Endothelial cell of umbilical vein (primary cell): Measurements from ENCODE around the gene PDPK1. TPM values are rescaled to one million over a fixed set of nuclear protein-coding genes. Genes with fewer than 3 reads are reported as not detected.

Source experiments
- BruUV-seq: library from RNA; stranded (reverse); fragments of 400-500 nt; replicated peaks from 2 replicates; lab custom pipeline; 2021; lab: Mats Ljungman, UMichigan
- CTCF ChIA-PET: fragments of 300-600, 350-600 bp; sonication (Branson Sonifier 250); formaldehyde crosslinking; loops from one replicate; lab custom pipeline; 2021; ENCODE audit warnings: antibody characterized with exemption, inconsistent platforms; lab: Charles Lee
- POLR2A ChIA-PET: fragments of 300-600, 350-600 bp; sonication (Branson Sonifier 250); formaldehyde crosslinking; loops from one replicate; lab custom pipeline; 2021; ENCODE audit warnings: antibody characterized with exemption, inconsistent platforms; lab: Charles Lee
- DNase-seq: peaks from one replicate; pipeline ENCODE4 v3.0.0-alpha.2; 2011; ENCODE audit warnings: low read depth, low spot score
- FAIRE-seq: peaks from 2 replicates; lab custom pipeline; 2011; peaks lifted over from hg19 to GRCh38; lab: Jason Lieb, UNC
- H2AFZ ChIP-seq: 2 replicates; pipeline ENCODE4 v1.6.0; 2012; ENCODE audit warnings: low read depth, low read length, control low read depth, inconsistent platforms
- H3K27ac ChIP-seq: 2 replicates; pipeline ENCODE4 v1.5.1; 2011; ENCODE audit warnings: low read depth, mild to moderate bottlenecking, control low read depth, low read length, moderate library complexity; ENCODE audit not compliant: insufficient read depth
- H3K27me3 ChIP-seq, 2 experiments: 2 replicates each; pipeline versions ENCODE4 v1.6.0 to v1.6.1; 2011; ENCODE audit warnings: low read length in 2 of 2, mixed read lengths in 1 of 2; ENCODE audit not compliant: control insufficient read depth in 2 of 2, insufficient read depth in 2 of 2
- H3K36me3 ChIP-seq, 2 experiments: 2 replicates in 1 of 2; 3 replicates in 1 of 2; pipeline ENCODE4 v1.5.1; 2011; ENCODE audit warnings: low read length in 2 of 2, mild to moderate bottlenecking in 1 of 2, moderate library complexity in 1 of 2; ENCODE audit not compliant: control insufficient read depth in 2 of 2, insufficient read depth in 2 of 2; ENCODE audit errors: extremely low read depth in 1 of 2
- H3K4me1 ChIP-seq: 3 replicates; pipeline ENCODE4 v1.5.1; 2011; ENCODE audit warnings: mild to moderate bottlenecking, low read length; ENCODE audit not compliant: control insufficient read depth, insufficient read depth; ENCODE audit errors: extremely low read depth
- H3K4me2 ChIP-seq: 2 replicates; pipeline ENCODE4 v1.6.1; 2011; ENCODE audit warnings: low read length, control low read depth, mixed read lengths; ENCODE audit not compliant: insufficient read depth
- H3K4me3 ChIP-seq, 3 experiments: fragments of 200-600 bp in 1 of 3; sonication (generic), shearing (Covaris generic) in 1 of 3; replicated peaks in 1 of 3; 2 replicates each; pipeline ENCODE4 v1.5.1; 2011 to 2016; ENCODE audit warnings: control low read depth in 3 of 3, low read length in 3 of 3, mild to moderate bottlenecking in 2 of 3, inconsistent platforms in 1 of 3, low read depth in 1 of 3, moderate library complexity in 1 of 3; ENCODE audit not compliant: insufficient read depth in 1 of 3
- H3K79me2 ChIP-seq: 2 replicates; pipeline ENCODE4 v1.6.0; 2012; ENCODE audit warnings: low read length, inconsistent platforms; ENCODE audit not compliant: control insufficient read depth, insufficient read depth
- H3K9ac ChIP-seq: replicated peaks from 2 replicates; pipeline ENCODE3; 2011; ENCODE audit warnings: low read length, control low read depth; ENCODE audit not compliant: insufficient read depth; ENCODE audit errors: extremely low read depth
- H3K9me1 ChIP-seq: replicated peaks from 3 replicates; pipeline ENCODE4 v1.6.0; 2011; ENCODE audit warnings: mild to moderate bottlenecking, low read length; ENCODE audit not compliant: control insufficient read depth, insufficient read depth; ENCODE audit errors: extremely low read depth
- H3K9me3 ChIP-seq: replicated peaks from 2 replicates; pipeline ENCODE4 v1.5.1; 2012; ENCODE audit warnings: low read length, inconsistent platforms; ENCODE audit not compliant: control insufficient read depth, insufficient read depth
- H4K20me1 ChIP-seq: replicated peaks from 2 replicates; pipeline ENCODE3; 2011; ENCODE audit warnings: mild to moderate bottlenecking, low read length; ENCODE audit not compliant: control insufficient read depth, insufficient read depth; ENCODE audit errors: extremely low read depth
- CTCF ChIP-seq, 2 donors: IDR thresholded peaks; 1 replicate in 1 of 2; 2 replicates in 1 of 2; pipeline ENCODE4 v1.5.1; 2011; ENCODE audit warnings: low read length in 2 of 2, mild to moderate bottlenecking in 2 of 2, moderate library complexity in 2 of 2, control low read depth in 1 of 2, inconsistent platforms in 1 of 2, low read depth in 1 of 2; ENCODE audit not compliant: insufficient read depth in 1 of 2; ENCODE audit errors: extremely low read depth in 1 of 2
- EZH2 ChIP-seq: IDR thresholded peaks from 2 replicates; pipeline ENCODE4 v1.6.1; 2012; ENCODE audit warnings: borderline replicate concordance, low read depth, mild to moderate bottlenecking, moderate library complexity, low read length, inconsistent platforms; ENCODE audit not compliant: severe bottlenecking
- FOS ChIP-seq: IDR thresholded peaks from 2 replicates; pipeline ENCODE4 v1.6.1; 2011; ENCODE audit warnings: mild to moderate bottlenecking, low read length, moderate library complexity, borderline replicate concordance; ENCODE audit not compliant: insufficient read depth
- GATA2 ChIP-seq: IDR thresholded peaks from 2 replicates; pipeline ENCODE4 v1.7.0; 2011; ENCODE audit warnings: low read depth, mild to moderate bottlenecking, moderate library complexity, mixed read lengths, low read length; ENCODE audit not compliant: insufficient read length, insufficient read depth
- JUN ChIP-seq: IDR thresholded peaks from 2 replicates; pipeline ENCODE4 v1.6.1; 2011; ENCODE audit warnings: borderline replicate concordance, low read depth; ENCODE audit not compliant: insufficient read length, insufficient read depth
- MAX ChIP-seq: IDR thresholded peaks from 2 replicates; pipeline ENCODE4 v1.6.1; 2011; ENCODE audit not compliant: insufficient read depth, insufficient read length
- MYC ChIP-seq: IDR thresholded peaks from one replicate; pipeline ENCODE4 v1.6.1; 2011; ENCODE audit warnings: mild to moderate bottlenecking, low read depth, low read length
- POLR2A ChIP-seq: IDR thresholded peaks from 2 replicates; pipeline ENCODE4 v1.6.1; 2012; ENCODE audit warnings: low read depth, mild to moderate bottlenecking, control low read depth, low read length
- POLR2AphosphoS5 ChIP-seq: IDR thresholded peaks from 2 replicates; pipeline ENCODE4 v1.6.1; 2012; ENCODE audit warnings: low read depth, mild to moderate bottlenecking, control low read depth, low read length, moderate library complexity; ENCODE audit not compliant: insufficient read depth
- dilution Hi-C: fragments of 300-500 bp; cut with MboI; formaldehyde crosslinking; loops from one replicate; pipeline ENCODE4 v1.15.0; 2019; ENCODE audit warnings: low sequenced_read_pairs; ENCODE audit not compliant: extremely low pct_ligation_motif_present
- intact Hi-C: fragments of 100-400 bp; cut with micrococcal nuclease; formaldehyde crosslinking; loops from one replicate; pipeline ENCODE4 v1.10.0; 2022
- polyA plus RNA-seq, 4 experiments: library from polyadenylated mRNA; depleted of rRNA in 3 of 4; stranded (reverse) in 3 of 4; unstranded in 1 of 4; fragments of >200 nt; gene quantifications; 2 replicates each; pipeline versions ENCODE4 v1.2.1 to v1.2.3, GENCODE V29; 2011 to 2012; ENCODE audit warnings: missing spikeins in 1 of 4
- total RNA-seq: library from RNA; stranded (reverse); gene quantifications from 2 replicates; pipeline ENCODE4 v1.2.3, GENCODE V29; 2021

PDPK1 gene
- total and polyA plus RNA-seq, 2 donors (not counting 3 experiments of a cell fraction or from before 2014, with no cell fraction given), result 22.4 to 37.3 TPM

- ChIA-PET CTCF (interaction anchor here (0.7 to 2.7 kb wide), 6 partner anchors 11 to 261 kb away, joined by 3 to 25 read pairs (median 11); partner anchors contain the start of genes ABCA3 and TEDC2), POLR2A (no interaction called here)
- H3K9me1 ChIP-seq, result no peaks in the 10 kb centered on the region
- dilution Hi-C loops, result no loop called here
- no peak overlapping the region for H3K4me3 ChIP-seq
- intact Hi-C loops, result loop anchor here (2.0 kb wide), 2 partner anchors 25 to 231 kb away; partner anchors contain the start of genes RNPS1 and TBC1D24
- no peak overlapping the region for H3K4me2 ChIP-seq
- H3K27ac ChIP-seq, result no peak overlapping the region
- no peaks in the 10 kb centered on the region for H3K27me3 ChIP-seq
- no TSS peak for BruUV-seq
- no peak overlapping the region for H3K9ac ChIP-seq
- FAIRE-seq (no peak), DNase-seq (no peak)
- peaks cover 0 to 16% of the 10 kb centered on the region in 2 experiments for H3K36me3 ChIP-seq
- H3K4me1 ChIP-seq, result no peaks in the 10 kb centered on the region
- TF ChIP-seq POLR2A, result no peak
- TF ChIP-seq GATA2, result no peak
- TF ChIP-seq JUN, result no peak
- TF ChIP-seq CTCF (IDR thresholded peaks at IDR 0.05; ENCODE audit: extremely low read depth in 1 of 2, insufficient read depth in 1 of 2, low read depth in 1 of 2, low read length in 2 of 2), result no peak
- TF ChIP-seq FOS, result no peak
- TF ChIP-seq MYC, result no peak
- no peak for TF ChIP-seq EZH2
- no peak for TF ChIP-seq POLR2AphosphoS5
- no peak for TF ChIP-seq MAX
- no peaks in the 10 kb centered on the region for H4K20me1 ChIP-seq
- H2AFZ ChIP-seq, result no peak overlapping the region
- no peaks in the 10 kb centered on the region for H3K9me3 ChIP-seq
- no peaks in the 10 kb centered on the region for H3K79me2 ChIP-seq
Observed at GRCh38 chr16:2499890-2500429, 37.9 kb upstream of the PDPK1 start.
